Measurements from ENCODE around the gene TRIM40.
A peak's percentile ranks its signal among the peaks of the same experiment; 100 is the strongest.
"Not testable (repeated sequence)": the region's sequence is repeated elsewhere in the genome, so short reads cannot be mapped to it uniquely, and the experiment has no call there.

The TRIM40 gene

DNA sequence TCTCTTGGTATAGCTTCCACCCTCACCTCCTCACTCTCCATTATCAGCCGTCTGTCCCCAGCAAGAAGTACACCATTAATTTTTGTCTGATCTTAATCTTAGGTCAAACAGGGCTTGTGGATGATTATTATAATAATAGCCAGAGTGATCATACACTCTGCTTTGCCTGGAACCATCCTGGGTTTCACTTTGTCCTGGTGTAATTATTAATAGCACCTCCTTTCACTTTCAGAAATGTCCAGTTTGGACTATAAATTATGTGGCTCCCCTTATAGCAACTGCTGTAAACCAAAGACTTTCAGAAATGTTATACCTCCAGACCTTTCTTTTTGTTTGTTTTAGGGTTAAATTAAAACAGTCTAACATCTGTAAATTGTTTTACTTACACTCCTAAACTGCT, 22.1 kb upstream of the TRIM40 start:
- no peak for DNase-seq

DNA sequence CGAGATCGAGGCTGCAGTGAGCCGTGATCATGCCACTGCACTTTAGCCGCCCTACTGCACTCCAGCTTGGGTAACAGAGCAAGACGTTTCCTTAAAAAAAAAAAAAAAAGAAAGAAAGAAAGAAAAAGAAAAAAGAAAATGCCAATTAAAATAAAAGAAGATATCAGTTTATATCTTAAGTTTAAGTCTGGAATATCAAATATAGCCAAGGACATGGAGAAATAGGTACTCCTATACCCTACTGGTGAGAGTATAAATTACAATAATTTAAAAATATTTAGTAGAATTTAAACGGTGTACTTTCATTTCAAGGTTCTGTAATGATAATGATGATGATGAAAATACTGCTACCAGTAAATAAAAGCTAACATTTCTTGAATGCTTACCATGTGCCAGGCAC, 19.2 kb upstream of the TRIM40 start:
- no peak for DNase-seq

DNA sequence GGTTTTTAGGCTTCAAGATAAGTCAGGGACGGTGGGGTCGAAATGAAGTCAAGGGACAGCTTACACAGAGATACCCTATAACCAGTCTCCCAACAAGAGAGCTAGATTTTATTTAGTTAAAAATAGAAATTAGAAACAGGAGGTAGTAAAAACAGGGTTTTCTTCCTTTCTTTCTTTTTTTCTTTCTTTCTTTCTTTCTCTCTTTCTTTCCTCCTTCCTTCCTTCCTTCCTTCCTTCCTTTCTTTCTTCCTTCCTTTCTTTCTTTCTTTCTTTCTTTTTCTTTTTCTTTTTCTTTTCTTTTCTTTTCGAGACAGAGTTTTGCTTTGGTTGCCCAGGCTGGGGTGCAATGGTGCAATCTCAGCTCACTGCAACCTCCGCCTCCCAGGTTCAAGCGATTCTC, 17.2 kb upstream of the TRIM40 start:
- not testable (repeated sequence) for DNase-seq

DNA sequence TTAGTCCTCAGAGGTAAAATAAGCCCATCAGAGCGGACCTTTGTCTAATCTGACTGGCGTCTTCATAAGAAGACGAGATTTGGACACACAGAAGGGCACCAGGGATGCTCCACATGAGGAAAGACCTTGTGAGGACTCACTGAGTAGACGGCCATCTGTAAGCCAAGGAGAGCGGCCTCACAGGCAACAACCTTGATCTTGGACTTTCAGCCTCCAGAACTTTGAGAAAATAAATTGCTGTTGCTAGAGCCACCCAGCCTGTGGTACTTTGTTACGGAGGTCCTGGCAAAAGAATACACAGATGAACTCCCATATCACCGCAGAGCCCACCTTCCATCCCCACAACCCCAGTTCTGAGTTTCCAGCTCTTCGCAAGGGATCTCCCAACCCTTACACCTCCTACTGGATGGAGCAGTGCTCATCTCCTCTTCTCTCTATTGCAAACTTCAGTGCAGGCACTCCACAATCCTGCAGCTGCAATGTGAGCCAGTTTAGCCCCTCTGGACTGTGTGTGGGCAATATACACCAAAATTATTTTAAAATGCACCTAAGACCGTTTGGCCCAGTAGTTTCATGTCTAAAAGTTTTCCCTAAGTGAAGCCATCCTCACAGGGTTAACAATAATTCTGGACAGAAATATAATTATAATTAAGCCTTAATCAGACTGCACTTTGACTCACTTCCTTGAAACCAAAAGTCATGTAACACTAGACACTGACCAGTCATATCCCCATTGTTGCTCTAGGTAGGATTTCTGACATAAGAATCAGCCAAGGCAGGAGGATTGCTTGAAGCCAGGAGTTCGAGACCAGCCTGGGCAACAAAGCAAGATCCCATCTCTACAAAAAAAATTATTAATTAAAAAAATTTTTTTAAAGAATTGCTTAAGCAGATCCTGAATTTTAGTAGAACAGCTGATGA, 14.2 kb upstream of the TRIM40 start:
- no peak for DNase-seq

DNA sequence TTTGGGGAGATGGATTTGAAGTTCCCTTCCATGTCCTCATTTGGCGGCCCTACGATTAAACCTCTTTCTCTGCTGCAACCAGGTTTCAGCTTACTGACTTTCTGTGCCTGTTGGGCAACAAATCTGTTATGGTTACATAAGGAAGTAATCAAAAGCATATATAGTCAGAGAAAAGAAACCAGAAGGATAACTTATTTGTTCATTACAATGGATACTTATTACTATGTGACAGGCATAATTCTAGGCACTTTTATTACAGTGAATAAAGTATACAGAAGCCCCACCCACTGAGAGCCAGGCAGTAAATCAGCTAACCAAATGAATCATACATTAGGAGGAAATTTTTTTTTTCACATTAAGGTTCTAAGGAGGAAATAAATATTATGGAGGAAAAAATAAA, 13.4 kb upstream of the TRIM40 start:
- DNase-seq, result no peak

DNA sequence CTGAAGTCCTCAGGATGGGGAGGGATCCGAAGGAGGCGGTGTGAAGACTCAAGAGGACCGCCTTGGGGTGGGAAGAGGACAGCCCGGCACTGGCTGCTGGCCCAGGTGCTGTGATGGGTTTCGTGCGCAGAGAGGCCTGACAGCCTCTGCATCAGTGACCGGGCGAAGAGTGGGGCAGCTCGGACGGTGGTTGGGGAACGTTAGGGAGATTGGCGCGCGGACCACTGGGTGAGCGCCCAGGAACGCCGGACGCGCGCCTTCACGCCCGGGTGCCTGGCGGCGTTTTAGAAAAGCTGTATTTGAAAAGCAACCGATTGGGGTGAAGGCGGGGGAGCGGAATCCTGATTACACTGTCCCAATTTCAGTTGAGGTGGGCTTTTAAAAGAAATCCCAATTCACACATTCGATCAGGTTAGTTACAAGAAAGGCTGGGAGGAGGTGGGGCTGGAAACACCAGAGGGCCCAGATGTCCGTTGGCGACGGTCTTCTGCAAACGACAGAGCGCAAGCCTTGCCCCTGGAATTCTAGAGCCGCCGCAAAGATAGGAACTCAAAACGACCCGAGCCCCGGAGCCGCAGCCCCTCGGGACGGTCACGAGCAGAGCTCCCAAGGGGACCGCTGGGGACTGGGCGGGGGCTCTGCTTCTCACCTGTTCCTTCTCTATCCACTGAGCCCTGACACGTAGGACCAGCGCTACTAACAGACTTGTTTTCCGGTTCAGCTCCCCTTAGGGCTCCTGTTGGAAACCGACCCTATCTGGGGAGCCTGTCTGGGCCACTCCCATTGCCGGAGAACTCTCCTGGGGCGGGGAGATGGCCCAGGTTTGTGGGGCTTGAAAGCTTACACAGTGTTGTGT, 8.5 kb upstream of the TRIM40 start:
- DNase-seq, result no peak

DNA sequence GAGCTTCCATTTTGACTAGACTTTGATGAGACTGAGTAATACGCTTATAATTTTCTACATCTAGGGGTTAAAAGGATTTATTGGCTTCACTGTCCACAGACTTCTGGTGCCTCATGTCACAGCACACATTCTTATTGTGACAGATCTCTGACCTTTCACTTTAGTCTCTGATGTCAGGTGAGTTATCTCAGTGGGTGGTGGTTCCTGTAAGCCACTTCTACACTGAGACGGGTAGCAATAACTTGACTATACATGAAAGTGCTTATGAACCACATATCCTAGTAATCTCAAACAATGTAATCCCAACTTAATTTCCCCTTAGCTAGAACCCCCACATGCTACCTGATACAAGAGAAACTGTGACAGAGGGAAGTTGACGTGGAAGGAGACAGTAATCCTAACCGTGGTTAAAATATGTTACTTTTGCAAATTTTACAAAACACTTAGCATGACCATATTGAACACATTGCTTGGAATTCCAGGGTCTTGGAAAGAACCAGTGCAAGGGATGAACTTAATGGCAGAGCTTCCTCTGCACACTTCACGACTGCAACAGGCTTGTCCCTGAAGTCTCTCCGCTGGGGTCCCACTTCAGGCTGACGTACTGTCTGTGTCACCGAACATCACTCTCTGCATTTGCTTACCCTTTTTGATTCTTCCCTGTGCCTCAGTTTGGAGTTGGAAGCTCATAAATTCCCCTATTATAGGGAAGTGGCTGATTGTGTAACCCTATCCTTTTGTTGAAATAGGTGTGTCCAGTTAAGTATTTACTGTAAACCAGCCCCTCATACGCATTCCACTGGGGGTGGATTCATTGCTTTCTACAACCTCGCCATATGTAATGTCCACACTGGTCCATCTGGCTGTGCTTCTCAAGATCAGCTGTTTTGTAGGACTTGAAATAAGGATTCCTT, 6.4 kb upstream of the TRIM40 start:
- no peak for DNase-seq

DNA sequence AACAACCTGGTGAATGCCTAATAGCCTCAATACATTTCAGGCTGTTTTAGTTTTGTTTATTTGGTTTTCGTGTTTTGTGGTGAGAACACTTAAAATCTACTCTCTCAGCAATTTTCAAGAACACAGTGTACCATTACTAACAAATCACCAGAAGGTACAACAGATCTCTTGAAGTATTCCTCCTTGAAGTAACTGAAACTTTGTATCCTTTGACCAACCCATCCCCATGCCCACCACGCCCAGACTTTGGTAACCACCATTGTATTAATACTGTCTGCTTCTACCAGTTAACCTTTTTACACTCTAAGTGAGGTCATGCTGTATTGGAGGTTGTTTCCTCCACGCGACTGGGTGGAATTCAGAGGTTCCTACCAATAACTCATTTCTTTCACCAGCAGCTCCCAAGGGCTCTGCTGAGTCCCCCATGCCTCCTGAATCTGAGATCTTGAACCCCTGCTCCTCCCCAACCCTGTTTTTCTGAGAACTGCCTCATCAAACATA, 5.7 kb upstream of the TRIM40 start:
- DNase-seq, result no peak

DNA sequence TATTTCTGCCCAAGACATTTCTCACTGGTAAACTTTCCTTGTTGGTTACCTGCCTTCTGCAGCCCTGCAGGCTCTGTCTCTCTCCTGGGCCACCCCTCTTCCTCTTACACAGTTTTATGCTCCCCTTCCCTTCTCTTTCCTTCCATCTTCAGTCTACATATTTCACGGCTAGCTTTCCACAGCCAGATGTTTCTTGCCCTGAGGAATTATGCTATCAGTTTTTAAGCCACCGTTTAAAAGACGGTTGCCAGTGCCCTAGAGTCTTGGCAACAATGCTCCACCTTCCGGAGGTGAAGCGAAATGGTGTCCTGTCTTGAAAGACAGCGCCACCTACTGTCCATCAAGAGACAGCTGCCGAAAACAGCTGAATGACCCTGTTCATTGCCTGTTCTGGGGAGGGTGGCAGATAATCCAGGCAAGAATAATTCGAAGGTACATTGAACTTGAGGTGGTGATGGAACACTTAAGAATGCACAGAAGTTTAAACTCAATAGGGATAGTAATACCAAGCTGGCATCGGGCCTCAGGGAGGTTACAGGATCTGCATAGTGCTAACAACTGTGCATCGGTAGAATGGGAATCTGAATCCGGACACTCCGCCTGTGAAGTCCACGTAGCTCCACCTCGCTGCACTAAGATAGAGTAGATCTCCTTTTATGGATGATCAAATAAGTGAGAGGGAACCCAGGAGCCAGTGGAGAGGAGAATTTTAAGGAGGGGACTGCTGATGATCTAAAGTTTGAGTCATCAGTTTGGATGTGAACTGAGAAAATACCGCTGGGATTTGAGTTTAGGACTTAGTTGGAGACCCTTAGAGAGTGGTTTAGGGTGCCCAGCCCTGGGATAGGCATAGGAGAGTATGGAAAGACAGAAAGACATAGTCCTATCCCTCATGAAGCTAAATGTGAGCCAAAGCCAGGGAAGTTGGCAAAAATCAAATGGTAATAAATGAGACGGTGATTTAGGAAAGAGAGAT, 4.8 kb upstream of the TRIM40 start:
- DNase-seq, result peak; percentile 45

DNA sequence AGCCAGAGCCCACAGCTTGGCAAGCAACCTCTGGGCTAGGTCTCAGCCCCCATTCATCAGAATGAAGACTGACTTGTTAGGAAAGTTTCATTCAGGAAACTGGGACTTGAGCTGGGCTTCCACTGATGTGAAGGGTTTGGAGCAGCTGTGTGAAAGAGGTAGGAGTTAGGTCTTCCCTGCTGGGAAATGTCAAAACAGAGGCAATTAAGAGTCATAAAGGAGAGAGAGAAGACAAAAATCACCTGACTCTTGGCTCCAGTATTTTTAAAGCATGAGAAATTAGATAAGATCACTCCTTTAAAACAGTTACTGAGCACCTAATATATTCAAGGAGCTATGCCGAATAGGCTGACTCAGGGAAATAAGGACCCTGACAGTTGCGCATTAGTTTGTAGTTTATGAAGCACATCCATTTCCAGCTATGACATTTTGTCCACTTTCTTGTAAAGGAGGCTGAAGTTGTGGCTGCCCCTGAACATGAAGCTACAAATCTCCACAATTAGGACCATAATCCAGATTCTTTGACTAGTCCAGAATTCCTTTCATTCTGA, 3.9 kb upstream of the TRIM40 start:
- DNase-seq, result no peak

DNA sequence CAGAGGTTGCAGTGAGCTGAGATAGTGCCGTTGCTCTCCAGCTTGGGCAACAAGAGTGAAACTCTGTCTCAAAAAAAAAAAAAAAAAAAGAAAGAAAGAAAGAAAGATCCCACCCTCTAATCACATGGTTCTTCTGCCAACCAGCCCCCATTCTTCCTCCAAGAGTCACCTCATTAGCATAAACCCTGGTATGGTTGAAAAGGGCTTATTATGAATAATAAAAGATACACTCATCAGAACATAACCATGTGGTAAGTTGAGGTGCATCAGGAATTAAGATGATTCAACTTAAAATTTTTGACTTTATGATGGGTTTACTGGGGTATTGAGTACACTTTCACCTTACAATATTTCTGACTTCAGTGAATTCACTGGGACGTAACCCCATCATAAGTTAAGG, 793 bp upstream of the TRIM40 start:
- no peak for DNase-seq

DNA sequence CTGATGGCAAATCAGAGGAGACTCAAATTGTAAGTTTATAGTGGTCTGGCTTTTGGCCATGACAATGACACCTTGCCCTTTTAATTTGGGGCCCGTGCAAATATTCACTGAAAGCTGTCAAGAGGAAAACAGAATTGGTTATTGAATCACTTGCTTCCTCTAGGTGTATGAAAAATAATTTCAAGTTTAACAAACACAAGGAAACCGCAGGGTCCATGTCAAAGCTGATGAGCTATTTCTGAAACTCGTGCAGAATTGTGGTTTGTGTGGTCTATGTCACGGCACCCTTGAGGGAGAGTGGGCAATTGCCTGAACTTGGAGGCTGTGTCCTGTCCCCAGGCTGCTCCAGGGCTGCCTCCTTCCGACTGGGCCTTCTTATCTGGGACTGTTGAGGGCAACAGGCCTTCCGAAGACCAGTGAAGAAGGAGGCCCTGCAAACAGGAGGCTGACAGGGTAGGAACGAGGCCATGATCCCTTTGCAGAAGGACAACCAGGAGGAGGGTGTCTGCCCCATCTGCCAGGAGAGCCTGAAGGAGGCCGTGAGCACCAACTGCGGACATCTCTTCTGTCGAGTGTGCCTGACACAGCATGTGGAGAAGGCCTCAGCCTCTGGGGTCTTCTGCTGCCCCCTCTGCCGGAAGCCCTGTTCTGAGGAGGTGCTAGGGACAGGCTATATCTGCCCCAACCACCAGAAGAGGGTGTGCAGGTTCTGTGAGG, 788 bp downstream of the TRIM40 start:
- DNase-seq, result no peak

DNA sequence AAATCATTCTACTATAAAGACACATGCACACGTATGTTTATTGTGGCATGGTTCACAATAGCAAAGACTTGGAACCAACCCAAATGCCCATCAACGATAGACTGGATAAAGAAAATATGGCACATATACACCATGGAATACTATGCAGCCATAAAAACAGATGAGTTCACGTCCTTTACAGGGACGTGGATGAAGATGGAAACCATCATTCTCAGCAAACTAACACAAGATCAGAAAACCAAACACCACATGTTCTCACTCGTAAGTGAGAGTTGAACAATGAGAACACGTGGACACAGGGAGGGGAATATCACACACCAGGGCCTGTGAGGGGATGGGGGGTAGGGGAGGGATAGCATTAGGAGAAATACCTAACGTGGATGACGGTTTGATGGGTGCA, 4.3 kb downstream of the TRIM40 start:
- not testable (repeated sequence) for DNase-seq

DNA sequence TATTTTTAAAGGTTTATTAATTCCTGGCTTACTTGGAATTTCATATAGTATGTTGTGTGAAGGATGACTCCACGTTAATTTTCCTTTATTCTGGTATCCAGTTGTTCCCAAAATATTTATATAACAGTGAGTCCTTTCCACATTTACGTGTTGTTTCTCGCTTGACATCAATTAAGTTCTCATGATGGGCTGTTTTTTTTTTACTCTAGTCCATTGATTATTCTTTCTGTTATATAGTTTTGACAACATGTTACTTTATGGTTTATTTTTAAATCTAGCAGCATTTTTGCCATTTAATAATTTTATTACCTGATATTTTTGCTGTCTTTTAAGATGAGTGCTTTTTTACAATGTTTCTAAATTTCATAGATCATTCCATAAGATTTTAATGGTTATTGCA, 6.7 kb downstream of the TRIM40 start:
- DNase-seq, result no peak

DNA sequence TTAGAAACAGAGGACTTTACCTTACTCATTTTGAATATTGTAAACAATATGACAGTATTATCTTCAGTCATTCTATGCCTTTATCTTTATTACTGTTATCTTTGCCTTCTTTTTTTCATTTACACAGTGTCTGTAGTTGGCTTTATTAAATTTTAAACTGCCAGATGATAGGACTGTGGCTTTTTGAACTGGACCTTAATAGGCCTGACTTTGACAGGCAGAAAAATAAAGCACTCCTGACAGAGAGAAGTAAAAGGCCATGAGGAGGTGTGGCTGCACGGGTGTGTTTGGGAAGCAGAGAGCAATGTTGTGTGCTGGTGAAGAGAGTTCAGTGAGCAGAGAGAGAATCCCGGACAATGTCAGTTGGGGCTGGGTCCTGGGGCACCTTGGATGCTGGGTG, 7.8 kb downstream of the TRIM40 start:
- no peak for DNase-seq

DNA sequence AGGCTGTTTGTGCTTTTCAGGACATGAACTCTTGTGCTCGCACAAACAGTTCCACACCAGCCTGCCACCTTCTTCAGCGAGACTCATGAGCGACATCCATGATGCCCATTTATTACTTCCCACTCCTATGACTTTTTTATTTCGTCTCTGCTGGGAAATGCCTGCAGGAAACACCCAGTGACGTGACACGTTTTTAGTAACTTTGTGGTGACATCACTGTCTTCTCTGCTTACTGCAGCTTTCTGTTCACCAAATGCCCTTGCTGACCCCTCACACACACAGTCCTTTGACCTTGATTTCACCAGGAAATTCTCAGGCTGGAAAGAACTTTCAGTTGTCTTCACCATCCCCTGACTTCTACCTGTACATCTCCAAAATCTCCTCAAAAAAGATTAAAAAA, 8.9 kb downstream of the TRIM40 start:
- DNase-seq, result no peak

DNA sequence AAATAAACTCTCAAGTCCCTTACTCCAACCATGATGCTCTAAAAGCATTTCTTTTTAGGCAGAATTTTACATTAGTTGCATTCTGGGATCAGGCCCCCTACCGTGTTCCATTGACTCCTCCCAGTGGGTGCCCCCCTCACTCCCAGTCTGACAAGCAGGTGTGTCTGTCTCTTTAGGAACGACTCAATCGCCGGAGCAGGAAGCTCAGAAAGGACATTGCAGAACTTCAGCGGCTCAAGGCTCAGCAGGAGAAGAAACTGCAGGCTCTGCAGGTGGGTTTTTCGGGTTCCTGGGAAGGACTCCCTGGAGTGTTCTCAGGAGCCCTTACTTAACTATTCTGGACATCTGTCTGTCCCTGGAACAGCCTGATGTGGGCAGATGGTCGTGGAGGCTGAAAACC, 9.9 kb downstream of the TRIM40 start:
- DNase-seq, result no peak

DNA sequence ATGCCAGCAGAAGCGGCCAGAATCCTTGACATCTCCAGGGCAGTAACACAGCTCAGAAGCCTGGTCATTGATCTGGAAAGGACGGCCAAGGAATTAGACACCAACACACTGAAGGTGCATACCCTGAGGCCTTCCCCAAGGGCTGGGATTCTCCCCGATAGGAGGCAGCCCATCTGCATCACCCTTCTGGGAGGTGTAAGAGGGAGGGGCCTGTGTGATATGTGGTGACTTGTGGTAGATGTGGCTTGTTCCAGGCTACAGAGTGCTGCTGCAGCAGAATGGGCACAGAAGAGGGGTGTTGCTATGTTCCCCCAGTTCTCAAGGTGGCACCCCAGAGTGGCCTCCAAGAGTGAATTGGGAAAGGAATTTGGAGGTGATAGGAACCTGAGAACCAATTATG, 11.2 kb downstream of the TRIM40 start:
- DNase-seq, result no peak

DNA sequence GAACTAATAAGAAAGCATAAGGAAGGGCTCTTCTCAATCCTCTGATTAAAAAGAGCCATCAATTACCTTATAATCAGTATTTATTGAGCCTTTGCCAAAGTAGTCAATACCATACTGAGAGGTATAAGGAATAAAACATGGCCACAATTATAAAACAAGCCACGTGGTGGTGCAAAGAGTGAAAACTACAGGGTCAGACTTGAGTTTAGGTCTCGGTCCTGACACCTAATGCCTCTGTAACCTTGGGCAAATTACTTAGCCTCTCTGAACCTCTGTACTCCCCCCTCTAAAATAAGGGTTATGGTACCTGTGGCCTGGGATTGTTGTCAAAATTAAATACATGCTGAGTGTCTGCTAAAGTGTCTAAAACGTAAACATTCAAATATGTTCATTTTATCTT, 13.3 kb downstream of the TRIM40 start:
- DNase-seq, result no peak

DNA sequence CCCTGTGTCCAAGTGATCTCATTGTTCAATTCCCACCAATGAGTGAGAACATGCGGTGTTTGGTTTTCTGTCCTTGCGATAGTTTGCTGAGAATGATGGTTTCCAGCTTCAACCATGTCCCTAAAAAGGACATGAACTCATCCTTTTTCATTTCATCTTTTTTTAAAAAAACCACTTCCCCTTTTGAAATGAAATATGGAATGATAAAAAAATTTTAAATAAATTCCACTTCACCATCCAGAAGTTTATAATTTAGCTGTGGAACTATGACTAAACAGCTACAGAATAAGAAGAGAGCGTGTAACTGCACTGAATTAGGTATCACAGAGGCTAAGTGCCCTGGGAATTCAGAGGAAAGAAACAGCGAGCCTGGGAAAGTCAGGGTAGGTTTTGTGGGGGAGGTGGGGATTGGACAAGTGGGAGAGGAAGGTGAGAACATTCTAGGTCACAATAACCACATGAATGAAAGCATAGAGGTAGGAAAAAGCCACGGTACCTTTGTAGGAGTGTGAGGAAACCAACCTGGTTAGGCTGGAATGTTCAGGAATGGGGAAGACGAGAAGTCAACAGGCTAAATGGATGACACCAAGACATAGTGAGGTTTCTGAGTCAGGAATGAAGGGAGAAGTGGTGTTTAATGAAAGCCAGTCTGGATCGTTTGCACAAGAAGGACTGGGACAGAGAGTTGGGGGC, 14.1 kb downstream of the TRIM40 start:
- no peak for DNase-seq

Data from activated T-cell treated with anti-CD3 and anti-CD28 coated beads, Interleukin-2, amount 50 U/mL, for 1 hour (primary cell).